GM19238 (cell line): Measurements from ENCODE around the gene AQP12B.
"Not testable (repeated sequence)": the region's sequence is repeated elsewhere in the genome, so short reads cannot be mapped to it uniquely, and the experiment has no call there.

Experiments used
- DNase-seq: peaks from one replicate; pipeline ENCODE4 v3.0.0; 2011; ENCODE audit warnings: low spot score; ENCODE audit not compliant: insufficient read length

The AQP12B gene

DNA sequence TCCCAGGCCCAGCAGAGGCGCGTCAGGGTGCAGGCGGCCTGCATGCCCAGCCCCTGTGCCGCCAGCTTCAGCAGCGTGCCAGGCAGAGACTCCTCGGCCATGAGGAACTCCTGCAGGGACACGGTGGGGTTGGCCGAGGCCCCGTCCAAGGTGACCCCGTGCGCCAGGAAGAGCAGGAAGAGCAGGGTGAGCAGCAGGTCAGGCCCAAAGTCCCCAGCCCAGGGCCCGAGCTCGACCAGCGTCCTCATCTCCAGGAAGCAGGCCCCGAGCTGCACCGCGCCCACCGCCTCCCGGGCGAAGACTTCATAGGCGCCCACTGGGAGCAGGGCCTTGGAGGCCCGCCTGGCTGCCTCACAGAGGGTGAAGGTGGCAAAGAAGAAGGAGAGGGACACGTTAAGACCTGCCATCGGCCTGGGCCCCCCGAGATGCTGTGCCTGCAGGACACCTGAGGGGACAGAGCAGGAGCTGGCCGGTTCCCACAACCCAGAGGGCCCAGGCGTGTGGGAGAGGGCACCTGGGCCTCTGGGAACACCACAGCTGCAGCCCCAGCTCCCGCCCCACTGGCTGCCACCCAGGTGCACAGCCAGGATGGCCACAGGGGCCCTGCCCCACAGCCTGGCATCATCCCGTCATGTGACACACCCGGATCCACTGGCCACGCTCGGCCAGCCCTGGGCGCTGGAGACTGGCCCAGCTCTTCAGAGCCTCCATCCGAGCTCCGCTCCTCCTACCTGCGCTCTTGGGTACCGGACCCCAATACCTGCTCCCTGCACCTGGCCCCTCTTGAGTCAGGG lies at the start of gene AQP12B:
AQP12B (minus strand) TSS at position 455 of the 794 bp plus-strand sequence; CDS start at position 407, 48 bp downstream.
- DNase-seq = not testable (repeated sequence)

DNA sequence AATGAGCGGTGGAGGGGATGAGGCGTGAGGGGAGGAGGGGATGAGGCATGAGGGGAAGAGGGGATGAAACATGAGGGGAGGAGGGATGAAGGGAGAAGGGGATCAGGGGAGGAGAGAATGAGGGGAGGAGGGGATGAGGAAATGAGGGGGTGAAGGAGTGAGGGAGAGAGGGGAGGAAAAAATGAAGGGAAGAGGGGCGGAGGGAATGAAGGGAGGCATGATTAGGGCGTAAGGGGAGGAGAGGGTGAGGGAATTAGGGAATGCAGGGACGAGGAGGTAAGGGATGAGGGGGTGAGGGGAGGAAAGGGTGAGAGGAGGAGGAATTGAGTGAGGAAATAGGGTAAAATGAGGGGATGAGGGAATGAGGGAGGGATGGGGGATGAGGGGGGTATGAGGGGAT lies 49.5 kb upstream of the AQP12B start:
- no peak for DNase-seq

DNA sequence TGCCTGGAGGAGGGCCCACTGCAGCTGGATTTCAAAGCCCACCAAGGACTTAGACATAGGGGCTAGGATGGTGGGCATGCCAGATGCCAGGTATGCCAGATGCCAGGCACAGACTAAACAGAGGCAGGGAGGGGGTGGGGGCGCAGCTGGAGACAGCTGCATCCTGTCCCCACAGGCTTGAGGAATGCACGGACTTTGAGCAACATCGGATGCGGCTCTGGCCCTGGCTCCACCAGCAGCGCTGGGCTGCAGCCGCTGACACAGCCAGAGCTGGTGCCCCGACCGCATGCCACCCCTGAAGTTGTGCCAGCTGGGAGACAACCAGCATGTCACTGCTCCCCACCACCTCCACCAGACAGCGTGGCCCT lies 48.5 kb upstream of the AQP12B start:
- DNase-seq = no peak

DNA sequence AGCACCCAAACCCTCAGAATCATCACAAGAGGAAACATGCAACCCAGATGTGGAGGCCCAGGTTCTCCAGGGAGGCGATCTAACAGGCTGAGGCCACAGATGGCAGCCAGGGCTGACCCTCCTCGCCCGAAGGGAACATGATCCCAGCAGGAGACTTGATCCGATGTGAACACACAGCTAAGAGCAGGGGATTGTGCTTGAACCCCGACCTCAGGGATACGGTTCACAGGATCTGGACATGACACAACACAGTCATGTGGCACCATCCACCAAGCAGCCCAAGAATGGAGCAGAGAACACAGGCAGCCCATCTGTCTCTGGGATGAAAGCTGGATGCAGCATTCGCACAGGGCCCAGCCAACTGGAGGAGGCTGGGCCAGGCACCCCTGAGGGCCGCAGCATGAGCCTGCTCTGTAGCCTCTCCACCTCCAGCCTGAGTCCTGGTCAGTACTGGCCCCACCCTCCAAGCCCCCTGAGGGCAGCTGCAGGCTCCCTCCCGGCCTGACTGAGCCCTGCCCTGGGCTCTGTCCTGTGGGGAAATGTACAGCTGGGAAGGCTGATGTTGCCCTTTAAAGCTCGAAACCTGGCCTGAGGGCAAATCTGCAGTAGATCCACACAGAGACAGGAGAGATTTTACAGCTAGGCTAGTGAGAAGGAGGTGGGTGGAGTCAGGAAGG lies 48.0 kb upstream of the AQP12B start:
- no peak for DNase-seq

DNA sequence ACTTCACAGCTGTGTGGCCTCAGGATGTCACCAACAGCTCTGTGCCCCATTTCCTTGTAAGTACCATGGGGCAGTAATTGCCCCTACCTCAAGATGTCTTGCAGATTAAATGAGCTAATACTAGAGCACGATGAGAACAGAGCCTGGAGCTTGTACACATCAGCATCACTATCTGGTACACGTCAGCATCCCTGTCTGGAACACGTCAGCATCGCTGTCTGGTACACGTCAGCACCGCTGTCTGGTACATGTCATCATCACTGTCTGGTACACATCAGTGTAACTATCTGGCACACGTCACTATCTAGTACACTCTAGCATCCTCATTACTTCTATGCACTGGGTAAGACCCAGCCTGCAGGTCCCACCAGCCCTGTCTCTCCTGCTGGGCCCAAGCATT lies 46.1 kb upstream of the AQP12B start:
- no peak for DNase-seq

DNA sequence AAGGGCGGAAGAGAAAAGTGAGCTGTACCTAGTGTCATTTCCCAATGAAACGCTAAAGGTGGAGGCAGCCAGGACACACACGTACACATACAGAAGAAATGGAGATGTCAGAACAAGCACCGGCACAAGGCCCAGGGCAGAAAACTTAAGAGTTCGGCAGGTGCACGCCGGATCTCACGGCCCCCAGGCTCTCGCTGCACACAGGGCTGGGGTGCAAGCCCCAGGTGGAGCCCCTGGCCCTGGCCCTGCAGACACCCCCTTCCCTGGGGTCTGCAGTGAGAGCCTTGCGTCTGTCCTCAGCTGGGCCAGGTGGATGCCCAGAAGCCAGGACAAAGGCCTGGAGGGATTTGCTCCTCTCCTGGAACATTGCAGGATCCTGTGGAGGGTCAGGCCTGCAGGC lies 45.7 kb upstream of the AQP12B start:
- DNase-seq = no peak

GRCh38 chr2:240727913-240728312 lies 45.2 kb upstream of the AQP12B start:
- DNase-seq = no peak

- DNase-seq = no peak
Observed at GRCh38 chr2:240727439-240727838, 44.8 kb upstream of the AQP12B start.

DNA sequence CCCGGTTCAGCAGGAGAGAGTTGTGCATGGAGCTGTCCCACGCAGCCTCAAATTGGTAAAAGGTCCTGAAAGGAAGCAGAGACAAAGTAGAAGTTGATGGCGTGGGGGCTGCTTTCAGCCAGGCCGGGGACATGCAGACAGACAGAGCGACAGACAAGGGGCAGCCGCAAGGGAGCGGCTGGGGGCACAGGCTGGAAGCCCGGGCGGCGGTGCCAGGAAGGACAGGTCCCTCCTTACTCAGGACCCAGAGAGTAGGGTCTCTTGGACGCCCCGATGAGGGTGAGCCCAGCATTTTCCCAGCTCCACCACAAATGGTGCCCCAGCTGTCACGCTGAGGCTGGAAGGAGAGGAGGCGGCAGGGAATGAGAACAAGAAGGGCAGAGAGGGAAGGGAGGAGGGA lies 44.2 kb upstream of the AQP12B start:
- no peak for DNase-seq

DNA sequence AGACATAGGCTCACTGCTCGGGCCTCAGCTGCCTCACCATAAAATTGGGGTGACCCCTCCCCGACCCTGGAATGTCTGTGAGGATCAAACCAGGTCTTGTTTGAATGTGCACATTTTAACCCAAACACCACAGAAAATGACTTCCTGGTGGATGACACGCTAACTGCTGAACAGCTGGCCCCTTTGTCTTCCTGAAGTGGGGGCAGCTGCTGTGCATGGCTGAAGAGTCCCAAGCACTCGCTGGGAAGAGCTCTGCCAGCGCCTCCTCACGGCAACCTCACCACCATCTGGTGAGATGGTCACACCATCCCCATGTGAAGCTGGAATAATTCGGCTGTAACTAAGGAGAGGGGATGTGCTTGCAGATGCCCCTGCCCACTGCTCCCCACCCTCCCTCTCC lies 43.0 kb upstream of the AQP12B start:
- DNase-seq = no peak

GRCh38 chr2:240725266-240725665 lies 42.6 kb upstream of the AQP12B start:
- DNase-seq = no peak

- DNase-seq = no peak
Observed at GRCh38 chr2:240724431-240724830, 41.7 kb upstream of the AQP12B start.

DNA sequence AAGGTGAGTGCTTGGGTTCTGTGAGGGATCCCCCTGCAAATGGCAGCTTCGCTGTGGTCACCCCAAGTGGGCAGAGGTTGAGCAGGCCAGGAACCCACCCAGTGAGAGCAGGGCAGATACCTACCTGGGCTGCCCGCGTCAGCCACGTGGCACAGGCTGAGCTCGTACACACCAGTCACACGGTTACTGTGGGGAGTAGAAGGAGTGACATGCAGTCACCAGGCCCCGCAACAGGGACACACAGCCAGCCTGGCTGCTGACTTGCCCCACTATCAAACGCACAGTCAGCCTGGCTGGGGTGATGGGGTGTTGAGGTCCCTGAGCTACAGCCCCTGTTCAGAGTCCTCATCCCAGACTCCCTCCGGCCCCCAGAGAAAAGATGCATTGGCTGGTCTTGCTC lies 41.2 kb upstream of the AQP12B start:
- DNase-seq = no peak

DNA sequence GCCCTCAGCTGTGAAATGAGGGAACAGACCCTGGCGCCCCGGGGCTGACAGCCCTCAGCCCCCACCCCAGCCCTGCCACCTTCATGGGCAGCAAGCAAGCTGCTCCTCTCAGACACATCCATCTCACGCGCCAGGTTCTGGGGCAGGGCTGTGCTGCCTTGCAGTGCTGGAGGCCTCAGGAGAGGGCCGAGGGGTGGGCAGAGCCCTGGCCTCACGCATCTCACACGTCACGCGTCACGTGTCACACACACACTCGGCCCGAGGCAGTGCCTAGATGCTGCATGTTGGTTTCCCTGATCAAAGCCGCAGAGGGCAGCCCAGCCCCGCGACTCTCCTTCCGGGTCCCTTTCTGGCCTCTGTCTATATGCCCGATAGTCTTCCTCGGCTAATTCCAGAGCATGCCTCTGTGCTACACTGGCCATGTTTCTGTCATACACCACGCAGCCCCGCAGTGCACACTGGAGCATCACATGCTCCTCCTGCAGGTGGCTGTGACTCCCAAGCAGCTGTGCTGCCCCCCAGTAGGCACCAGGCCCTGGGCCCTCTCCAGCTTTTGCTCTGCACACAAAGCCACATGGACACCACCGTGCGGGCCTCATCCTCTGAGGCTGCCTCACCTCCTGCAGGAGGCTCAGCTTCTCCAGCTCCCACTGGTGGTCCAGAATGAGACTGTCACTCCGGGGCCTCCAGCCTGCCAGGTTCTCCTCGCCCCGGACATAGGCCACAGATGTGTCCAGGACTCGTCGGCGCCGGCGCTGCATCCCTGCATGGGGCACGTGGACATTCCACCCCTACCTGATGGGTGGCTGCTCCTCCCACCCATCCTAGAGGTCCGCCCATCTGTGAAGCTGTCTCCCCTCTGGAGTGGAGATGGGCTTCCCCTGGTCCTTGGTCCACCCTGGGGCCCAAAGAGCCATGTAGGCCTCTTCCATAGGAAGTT lies 40.4 kb upstream of the AQP12B start:
- DNase-seq = no peak

DNA sequence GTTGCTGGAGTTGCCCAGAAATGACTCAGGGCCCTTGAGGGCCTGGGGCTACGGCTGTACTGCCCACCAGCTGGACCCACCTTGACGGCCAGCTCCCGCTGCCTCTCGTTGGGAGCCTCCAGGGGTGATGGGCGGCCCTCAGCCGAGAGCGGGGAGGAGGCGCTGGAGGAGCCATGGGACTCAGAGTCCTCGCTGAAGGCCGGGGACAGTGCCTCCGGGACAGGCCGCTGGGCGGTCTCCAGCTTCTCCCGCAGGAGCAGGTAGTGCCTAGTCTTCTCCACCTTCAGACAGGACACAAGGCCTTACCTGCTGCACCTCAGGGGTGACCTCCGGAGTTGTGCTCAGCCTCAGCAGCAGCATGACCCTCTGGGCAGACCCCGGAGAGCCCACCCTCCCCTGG lies 39.7 kb upstream of the AQP12B start:
- DNase-seq = no peak

- no peak for DNase-seq
Observed at GRCh38 chr2:240721596-240722180, 39.0 kb upstream of the AQP12B start.

- no peak for DNase-seq
Observed at GRCh38 chr2:240720686-240721595, 38.3 kb upstream of the AQP12B start.

DNA sequence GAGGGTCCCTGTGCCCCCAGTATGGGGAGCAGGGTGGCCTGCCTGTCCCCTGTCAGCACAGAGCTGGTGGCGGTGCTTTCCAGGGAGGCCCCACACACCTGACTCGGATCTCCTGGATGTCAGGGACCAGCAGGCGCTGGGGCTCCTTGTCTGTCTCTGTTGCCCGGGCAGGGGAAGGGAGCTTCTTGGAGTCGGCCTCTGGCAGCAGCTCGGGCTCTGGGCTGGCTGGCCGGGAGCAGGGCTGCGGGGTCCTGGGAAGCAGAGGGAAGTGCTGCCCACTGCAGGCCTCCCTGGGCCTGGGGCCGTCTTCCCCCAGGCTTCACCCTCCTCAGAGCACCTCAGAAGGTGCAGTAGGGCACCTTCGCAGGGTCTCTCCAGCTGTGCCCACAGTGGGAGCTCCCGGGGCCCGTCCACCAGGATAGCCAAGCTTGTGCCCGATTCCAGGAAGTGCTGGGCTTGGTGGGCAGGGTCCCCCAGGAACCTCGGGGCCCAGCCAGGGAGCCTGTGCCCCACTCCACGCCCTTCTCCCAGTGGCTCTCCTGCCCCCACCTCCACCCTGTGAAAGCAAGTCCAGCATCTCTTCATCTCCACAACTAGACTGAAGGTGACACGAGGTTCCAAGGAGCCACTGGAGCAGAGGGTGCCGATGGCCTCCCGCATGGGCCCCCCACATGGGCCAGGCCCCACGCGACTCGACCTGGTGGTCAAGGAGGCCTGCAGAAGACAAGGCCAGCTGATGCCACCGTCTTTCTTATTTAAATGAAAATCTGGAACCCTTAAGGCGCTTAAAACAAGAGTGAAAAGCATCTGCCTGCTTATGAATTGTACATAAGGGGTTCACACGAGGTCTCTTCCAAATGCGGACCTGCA lies 37.2 kb upstream of the AQP12B start:
- no peak for DNase-seq

DNA sequence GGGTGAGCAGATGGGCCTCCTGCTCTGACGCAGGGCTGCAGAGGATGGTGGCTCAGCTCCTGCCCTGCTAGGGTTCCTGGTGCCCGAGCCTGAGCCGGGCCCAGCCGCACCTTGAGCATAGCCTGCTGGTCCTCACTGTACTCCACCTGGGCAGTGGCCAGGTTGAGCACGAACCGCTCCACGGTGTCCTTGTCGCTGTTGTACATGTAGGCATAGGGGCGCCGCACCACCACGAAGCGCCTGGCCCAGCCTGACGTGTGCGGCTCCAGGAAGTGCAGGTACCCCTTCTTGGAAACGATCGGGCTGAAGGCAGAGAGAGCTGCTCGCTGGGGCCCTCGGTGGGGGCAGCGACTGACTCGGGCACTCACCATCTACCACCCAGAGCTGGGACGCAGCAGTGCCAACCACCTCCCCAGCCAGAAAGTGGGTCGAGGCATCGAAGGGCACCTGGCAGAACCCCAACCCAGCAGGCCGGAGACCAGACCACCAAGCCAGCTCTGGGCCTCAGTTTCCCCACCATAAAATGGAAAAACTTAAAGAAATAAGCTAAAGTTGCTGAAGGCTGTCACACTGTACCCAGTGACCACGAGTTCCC lies 36.3 kb upstream of the AQP12B start:
- DNase-seq = no peak
